EL (cell line): ENCODE results near the gene SFXN1.
A peak's percentile ranks its signal among the peaks of the same experiment; 100 is the strongest.

ENCODE experiments used
- DNase-seq: peaks from one replicate; pipeline ENCODE4 v3.0.0-alpha.2; 2016

The SFXN1 gene

DNA sequence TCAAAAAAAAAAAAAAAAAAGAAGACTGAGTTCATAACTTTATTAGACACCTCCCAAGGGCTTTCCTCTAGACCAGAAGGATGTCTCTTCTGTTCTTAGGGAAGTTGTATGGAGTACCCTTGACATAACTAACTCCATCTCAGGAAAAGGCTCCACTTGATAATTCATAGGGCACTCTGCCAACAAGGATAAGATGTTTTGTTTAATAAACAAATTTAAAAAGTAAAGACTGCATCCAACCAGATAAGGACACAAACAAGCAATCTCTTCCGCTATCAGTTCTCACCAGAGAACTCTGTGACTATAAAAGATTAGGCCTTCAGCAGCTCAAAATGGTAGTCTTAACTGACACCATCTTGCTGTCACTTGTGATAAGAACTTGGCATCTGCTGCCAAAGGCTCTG, 65.8 kb downstream of the SFXN1 start:
- no peak for DNase-seq

GRCh38 chr5:175544586-175544985, 66.2 kb downstream of the SFXN1 start:
- DNase-seq: no peak

GRCh38 chr5:175547842-175548241, 69.5 kb downstream of the SFXN1 start:
- DNase-seq: no peak

- no peak for DNase-seq
Observed at GRCh38 chr5:175548626-175549311, 70.4 kb downstream of the SFXN1 start.

DNA sequence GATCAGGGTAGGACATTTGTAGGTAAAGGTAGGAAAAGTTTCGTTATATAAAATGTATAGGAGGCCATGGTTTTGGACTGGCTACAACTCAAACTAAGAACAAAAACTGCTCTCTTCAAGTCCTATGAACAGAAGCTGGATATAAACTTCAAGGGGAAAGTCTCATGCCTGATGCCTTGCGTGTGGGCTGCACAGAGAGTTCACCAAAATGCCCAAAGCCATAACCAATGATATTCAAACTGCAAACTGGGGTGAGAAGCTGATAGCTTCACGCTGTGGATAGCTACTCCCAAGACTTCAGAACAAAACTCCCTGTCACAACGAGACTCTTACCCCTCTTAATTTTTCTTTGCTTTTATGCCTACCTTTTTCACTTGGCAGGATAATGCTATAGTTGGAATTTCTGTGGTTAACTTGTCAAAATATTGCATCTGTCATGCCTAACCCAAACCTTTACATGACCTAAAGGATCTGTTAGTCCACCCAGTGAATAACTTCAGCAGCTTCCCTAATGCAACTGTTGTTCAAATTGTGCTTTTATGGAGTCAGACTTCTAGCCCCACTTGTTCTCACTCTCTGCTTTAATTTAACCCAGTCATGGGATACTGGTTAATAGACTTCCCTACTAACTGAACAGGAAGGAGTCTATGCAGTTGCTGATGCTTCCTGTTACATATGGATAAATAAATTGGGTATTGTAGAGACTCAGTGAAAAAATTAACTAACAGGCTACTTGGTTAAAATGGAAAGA, 71.9 kb downstream of the SFXN1 start:
- no peak for DNase-seq

DNA sequence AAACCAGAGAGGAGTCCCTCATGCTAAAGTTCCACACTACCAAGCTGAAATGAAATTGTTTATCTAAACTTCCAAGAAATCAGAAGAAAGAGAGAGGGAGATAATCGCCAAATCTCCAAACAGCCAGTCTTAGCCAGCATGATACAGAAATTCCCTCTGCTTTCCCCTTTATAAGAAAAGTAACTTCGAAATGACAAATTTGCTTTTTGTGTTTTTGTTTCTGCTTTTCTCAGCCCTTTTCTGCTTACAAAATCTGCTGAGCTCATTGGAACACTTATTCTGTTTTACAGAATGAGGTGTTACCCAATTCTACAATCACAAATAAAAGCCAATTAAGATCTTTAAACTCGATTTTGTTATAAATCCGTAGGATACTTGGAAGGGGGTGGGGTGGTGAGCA, 72.9 kb downstream of the SFXN1 start:
- DNase-seq: no peak

DNA sequence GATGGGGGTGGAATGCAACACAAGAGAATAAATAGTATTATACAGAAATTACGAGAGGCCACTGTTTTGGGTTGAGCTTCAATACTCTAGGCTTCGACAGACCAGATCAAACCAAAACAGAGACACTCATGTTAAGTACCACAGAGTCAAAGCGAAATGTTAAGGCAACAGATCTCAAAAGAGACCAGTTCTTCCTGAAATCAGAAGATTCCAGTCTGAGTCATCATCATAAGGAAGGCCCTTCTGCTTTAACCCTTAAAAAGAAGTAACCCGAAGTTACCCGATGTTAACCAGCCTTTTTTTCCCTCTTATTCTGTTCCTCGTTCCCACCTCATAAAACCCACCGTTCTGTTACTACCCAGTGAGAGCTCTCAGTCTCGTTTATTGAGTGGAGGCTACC, 75.9 kb downstream of the SFXN1 start:
- no peak for DNase-seq

DNA sequence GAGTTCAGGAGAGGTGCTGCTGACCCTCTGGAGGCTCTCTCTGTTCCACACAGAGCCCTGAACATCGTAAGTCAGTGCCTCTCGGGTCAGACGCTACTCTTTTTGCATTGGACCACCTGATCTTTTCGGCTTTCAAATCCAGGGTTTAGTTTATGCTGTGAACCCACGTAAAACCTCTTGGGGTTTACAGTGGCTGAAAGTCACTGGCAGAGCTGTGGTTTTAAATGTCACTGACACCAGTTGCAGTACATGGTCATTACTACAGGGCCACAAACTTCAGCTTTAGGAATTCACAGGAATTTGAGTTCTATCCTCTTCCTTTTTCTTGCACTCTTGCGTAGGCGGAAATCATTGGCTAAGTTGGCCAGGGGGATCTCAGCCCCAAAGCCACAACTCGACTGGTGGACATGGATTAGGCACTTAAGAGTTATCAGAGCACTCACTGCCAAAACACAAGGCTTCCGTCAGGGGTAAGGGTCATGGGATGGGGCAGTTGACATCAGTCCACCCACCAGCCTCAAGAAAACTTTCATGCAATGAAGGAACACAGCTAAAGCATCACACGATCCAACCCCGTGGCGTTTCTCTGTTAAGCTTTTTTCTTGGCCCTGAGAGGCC, 76.9 kb downstream of the SFXN1 start:
- DNase-seq: no peak

DNA sequence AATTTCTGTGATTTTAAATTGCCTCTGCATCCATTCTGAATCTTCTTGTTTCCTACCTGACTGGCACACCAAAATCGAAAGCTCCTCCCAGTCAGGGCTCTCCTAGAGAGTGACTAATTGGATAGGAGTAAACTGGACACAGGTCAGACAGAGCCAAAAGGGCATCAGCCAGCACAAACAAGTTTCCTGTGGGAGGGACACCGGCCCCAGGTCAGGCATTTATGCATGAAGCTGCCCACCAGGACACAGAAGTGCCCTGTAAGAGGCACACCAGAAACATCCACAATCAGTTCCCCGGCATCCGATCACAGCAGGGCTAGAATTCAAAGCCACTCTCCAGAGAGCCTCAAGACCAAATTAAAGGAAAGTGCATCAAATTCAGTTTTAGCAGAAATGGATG, 78.4 kb downstream of the SFXN1 start:
- DNase-seq: no peak

DNA sequence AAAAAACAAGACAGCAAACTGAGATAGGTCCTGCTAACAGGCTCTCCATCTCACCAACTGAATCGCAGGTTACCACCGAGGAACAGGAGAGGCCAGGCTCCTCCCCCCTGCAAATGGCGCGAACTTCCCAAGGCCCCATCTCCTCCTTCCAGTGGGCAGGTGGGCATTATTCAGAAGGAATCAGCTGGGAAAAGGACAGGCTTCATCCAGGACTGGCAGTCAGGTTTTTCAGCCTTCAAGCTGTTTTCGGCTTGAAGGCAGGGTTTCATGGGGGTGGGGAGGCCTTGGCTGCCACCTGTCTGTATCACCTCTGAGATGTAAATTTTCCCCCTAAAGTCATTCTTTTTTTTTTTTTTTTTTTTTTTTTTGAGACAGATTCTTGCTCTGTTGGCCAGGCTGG, 79.4 kb downstream of the SFXN1 start:
- DNase-seq: no peak

- no peak for DNase-seq
Observed at GRCh38 chr5:175558801-175559480, 80.6 kb downstream of the SFXN1 start.

DNA sequence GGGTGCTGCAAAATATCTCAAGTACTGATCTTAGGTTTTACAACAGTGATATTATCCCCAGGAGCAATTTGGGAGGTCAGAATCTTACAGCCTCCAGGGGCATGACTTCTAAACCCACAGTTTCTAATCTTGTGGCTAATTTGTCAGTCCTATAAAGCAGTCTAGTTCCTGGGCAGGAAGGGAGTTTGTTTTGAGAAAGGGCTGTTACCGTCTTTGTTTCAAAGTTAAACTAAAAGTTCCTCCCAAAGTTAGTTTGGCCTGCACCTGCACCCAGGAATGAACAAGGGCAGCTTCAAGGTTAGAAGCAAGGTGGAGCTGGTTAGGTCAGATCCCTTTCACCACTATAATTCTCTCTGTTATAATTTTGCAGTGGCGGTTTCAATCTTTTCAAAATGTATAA, 81.7 kb downstream of the SFXN1 start:
- no peak for DNase-seq

- DNase-seq: no peak
Observed at GRCh38 chr5:175561085-175561484, 82.7 kb downstream of the SFXN1 start.

GRCh38 chr5:175564716-175565115, 86.4 kb downstream of the SFXN1 start:
- DNase-seq: no peak

DNA sequence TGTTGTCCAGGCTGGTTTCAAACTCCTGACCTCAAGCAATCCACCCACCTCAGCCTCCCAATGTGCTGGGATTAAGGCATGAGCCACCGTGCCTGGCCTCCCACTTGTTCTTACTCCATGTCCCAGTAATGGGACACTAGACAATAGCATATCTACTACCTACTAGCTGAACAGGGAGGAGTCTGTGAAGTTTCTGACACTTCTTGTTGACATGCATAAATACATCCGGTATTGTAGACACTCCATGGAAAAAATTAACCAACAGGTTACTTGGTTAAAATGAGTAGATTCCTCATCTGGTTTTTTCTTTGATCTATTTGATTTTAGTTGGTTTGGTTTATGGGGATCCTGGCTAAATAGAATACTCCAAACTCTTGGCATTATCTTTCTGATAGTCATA, 88.3 kb downstream of the SFXN1 start:
- no peak for DNase-seq

DNA sequence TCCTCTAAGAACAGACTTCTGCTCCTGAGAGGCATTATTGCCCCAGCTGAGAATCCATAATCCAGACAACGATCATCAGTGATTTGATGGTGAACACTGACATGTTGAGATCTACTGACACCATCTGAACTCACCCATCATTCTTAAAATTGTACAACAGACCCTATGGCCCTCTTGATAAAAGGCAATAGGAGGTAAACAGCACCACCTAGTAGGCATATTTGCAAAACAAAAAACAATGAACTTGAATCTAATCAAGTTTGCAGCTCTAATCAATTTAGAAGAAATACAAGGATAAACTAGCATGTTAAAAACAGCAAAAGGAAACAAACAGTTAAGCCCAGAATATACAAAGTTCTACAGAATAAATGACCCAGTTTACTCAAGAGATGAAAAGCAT, 89.6 kb downstream of the SFXN1 start:
- DNase-seq: no peak

DNA sequence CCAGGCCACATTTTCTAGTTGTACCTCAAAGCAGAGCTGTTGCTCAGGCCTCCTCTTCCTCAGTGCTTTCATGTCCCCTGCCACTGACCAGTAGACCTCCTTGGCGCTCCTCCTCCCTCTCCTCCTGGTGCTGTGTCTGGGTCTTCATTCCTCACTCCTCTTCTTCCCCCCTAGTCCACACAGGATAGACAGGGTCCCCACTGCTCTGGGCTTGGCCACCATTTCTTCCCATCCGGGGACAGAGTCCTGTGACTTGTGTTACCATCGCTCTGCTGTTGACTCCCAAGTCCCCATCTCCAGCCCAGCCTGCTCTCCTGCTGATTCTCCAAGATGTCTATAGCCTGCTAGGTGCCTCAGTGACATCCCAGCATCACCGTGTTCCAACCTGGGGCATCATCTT, 91.3 kb downstream of the SFXN1 start:
- DNase-seq: no peak

- peak; percentile 26 for DNase-seq
Observed at GRCh38 chr5:175572886-175573285, 94.5 kb downstream of the SFXN1 start.

- DNase-seq: no peak
Observed at GRCh38 chr5:175573493-175574269, 95.3 kb downstream of the SFXN1 start.

GRCh38 chr5:175575301-175575700, 96.9 kb downstream of the SFXN1 start:
- no peak for DNase-seq

DNA sequence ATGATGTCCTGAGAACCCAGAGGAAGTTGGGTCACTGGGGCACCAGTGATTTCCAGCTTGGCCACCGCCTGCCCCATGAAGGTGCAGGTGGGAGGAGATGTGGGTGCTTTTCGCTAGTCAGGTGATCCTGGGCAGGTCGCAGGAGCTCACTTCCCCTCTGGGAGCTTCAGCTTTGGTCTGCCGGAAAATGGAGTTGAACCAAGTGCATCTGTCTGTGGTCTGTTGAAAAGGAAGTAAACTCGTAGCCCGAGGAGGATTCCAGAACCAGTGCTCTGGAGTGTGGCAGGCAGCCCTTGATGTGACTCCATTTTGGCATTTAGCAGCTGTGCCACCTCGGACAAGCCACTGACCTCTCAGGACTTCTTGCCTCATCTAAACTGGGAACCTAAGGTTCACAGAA, 97.7 kb downstream of the SFXN1 start:
- no peak for DNase-seq

DNA sequence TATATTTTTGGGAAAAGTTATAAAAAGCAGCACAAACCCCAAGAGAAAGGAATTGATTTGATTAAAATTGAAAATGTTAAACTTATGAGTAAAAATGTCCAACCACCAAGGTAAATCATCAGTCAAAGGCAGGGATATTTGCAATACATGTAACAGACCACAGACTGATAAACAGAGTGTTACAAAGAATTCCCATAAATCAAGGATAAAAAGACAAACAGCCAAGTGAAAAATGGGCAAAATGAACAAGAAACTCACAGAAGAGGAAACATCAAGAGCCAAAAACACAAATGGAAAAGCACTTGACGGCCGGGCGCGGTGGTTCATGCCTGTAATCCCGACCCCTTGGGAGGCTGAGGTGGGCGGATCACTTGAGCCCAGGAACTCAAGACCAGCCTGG, 98.2 kb downstream of the SFXN1 start:
- DNase-seq: no peak
